ENCODE data around the gene METTL6.

- TF ChIP-seq CTCF (IDR thresholded peaks at IDR 0.05): no peak
- no peak for TF ChIP-seq EP300 (IDR thresholded peaks at IDR 0.05)
Observed at GRCh38 chr3:15438983-15439382, 11.6 kb upstream of the METTL6 start.
